Measurements from ENCODE around the gene USP25.
A peak's percentile ranks its signal among the peaks of the same experiment; 100 is the strongest.

USP25 gene, protein sequence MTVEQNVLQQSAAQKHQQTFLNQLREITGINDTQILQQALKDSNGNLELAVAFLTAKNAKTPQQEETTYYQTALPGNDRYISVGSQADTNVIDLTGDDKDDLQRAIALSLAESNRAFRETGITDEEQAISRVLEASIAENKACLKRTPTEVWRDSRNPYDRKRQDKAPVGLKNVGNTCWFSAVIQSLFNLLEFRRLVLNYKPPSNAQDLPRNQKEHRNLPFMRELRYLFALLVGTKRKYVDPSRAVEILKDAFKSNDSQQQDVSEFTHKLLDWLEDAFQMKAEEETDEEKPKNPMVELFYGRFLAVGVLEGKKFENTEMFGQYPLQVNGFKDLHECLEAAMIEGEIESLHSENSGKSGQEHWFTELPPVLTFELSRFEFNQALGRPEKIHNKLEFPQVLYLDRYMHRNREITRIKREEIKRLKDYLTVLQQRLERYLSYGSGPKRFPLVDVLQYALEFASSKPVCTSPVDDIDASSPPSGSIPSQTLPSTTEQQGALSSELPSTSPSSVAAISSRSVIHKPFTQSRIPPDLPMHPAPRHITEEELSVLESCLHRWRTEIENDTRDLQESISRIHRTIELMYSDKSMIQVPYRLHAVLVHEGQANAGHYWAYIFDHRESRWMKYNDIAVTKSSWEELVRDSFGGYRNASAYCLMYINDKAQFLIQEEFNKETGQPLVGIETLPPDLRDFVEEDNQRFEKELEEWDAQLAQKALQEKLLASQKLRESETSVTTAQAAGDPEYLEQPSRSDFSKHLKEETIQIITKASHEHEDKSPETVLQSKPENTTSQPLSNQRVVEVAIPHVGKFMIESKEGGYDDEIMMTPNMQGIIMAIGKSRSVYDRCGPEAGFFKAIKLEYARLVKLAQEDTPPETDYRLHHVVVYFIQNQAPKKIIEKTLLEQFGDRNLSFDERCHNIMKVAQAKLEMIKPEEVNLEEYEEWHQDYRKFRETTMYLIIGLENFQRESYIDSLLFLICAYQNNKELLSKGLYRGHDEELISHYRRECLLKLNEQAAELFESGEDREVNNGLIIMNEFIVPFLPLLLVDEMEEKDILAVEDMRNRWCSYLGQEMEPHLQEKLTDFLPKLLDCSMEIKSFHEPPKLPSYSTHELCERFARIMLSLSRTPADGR

DNA sequence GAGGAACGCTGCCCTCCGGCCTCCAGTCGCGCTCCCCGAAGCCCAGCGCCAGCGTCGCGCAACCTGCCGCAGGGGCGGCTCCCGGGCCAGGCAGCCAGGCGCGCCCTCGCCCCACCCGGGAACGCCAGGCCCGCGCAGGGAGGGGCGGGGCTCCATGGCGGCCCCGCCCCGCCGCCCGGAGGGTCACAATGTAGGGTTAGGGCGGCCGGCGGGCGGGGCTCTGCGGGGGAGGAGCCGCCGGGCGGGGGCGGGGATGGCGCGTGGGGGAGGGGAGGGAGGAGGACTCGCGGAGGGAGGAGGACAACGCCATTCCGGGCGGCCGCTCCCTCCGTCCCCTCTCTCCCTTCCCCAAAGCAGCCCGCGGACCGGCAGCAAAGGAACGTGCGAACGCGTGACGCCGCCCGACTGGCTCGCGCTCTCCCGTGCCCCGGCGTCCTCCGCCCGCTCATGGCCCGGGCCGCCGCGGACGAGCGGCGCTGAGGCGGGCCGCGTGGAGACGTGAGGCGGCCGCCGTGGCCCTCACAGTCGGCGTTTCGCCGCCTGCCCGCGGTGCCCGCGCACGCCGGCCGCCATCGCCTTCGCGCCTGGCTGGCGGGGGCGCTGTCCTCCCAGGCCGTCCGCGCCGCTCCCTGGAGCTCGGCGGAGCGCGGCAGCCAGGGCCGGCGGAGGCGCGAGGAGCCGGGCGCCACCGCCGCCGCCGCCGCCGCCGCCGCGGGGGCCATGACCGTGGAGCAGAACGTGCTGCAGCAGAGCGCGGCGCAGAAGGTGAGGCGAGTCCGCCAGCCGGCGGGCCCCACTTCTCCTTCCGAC, at the start of gene USP25:
USP25 (plus strand) TSS at position 309 of the 810 bp plus-strand sequence; CDS start at position 721, 412 bp downstream.
- peak; percentile 75 for DNase-seq

DNA sequence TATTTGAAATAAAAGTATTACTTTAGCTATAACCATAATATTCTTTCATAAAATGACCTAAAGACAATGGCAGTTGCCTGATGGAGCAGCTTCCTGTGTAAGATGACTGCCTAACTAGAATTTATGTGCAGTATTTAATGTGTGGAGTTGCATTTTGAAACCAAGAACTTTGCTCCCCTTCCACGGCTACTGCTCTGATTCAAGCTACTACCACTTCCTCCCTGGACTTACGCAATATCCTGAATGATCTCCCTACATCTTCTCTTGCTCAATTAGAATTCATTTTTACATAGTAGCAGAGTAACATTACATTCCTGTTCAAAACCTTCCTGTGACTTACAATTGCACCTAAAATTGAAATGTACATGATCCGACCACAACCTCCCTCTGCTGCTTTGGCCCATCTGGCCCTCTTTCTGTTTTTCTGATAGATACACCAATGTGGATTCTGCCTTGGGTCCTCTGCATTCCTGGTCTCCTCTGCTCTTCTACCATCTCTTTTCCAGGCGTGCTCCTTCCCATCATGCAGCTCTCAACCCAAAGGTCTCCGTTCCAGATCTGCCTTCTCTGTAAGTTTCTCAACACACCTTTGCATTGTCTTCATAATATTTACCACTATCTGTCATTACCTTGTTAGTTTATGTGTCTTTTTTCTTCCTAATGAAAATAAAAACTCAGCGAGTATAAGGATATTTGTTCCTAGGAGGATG, 47.4 kb upstream of the USP25 start:
- DNase-seq, result no peak

DNA sequence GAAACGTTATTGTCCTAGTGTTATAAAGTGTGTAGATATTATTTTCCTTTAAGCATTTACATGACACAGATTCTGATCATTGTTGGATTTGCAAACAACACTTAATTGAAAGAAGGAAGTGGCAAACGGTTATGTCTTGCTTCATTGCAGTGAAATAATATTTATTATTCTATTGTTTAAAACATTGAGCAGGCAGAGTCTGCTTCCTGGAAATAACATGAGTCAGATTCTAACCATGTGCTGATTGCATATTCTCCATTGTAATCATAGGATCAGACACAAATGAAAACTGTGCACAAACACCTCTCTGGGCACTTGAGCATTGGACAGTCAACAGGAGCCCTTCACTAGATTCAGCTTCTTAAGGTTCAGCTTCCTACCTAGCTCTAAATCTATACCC, 46.8 kb upstream of the USP25 start:
- peak; percentile 69 for DNase-seq

DNA sequence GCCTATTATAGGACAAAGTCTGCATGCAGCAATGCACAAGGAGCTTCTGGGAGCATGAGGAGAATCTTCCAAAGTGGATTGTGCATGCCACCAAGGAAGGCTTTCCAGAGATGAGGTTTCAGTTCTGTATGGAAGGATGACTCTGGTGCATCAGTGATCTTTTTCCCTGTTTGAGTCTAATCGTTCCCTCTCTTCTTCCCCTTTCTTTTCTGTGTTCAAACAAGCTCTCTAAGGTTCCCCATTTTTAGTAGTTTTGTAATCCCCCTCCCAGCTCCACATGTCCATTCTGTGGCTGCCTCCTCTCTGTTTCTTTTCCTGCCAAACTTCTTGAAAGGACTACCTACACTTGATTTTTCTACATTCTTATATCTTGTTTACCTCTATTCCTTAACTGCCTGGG, 43.3 kb upstream of the USP25 start:
- no peak for DNase-seq

DNA sequence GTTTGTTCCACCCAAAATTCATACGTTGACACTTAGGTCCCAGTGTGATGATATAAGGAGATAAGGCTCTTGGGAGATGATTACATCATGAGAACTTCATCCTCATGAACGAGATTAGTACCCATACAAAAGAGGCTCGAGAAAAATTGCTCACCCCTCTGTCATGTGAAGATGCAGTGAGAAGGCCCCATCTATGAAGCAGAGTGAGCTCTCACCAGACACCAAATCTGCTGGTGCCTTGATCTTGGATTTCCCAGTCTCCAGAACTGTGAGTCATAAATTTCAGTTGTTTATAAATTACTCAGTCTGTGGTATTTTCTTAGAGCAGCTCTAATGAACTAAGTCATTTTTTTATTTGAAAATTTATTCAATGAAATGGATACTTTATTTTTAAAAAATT, 42.6 kb upstream of the USP25 start:
- no peak for DNase-seq

DNA sequence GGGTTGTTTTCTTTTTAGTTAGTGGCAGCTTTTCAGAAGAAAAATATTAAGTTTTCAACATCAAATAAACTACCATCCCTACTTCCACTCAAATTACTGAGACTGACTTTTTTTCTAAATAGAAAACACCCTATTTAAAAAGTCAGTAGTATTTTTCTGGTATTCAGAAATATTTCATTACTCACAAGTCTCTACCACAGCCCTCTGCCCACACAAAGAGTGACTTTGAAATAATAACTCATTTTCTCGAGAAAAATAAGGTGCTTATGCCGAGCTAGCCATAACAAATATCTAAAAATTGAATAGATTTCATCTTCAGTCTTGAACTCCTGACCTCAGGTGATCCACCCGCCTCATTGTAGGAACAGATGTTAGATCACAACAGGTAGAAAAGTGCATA, 41.8 kb upstream of the USP25 start:
- no peak for DNase-seq

DNA sequence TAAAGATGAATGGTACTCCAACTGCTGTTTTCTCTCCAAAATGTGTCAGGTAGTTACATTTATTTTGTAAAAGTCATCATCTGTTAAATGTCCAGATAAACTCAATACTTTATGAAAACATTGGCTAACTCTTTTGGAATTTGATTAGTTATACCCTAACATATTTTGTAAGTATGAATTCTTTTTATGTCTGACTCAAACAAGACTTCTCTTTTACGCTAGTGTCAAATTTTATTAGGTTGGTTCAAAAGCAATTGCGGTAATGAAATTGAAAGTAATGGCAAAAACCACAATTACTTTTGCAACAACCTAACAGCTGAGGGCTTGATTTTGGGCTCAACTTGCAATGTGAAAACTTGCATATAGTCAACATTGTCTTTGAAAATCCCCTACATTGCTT, 41.0 kb upstream of the USP25 start:
- no peak for DNase-seq

DNA sequence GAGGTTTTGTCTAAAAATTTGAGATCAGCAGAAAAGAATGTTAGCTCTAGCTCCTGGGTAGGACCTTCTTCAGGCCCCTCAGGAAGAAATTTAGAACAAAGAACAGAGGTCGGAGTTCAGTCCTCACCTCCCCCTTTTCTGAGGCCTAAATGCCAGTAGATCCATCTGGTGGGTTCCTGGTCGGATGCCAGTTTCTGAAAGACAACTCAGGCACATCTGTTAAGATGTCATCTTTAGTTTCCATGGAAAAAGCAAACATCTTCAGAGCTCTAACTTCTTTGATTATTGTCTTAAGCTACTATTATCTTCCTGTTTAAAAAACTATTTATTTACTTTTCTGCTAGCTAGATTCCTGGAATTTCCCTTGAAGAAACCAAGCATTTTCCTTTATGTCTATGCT, 37.1 kb upstream of the USP25 start:
- no peak for DNase-seq

DNA sequence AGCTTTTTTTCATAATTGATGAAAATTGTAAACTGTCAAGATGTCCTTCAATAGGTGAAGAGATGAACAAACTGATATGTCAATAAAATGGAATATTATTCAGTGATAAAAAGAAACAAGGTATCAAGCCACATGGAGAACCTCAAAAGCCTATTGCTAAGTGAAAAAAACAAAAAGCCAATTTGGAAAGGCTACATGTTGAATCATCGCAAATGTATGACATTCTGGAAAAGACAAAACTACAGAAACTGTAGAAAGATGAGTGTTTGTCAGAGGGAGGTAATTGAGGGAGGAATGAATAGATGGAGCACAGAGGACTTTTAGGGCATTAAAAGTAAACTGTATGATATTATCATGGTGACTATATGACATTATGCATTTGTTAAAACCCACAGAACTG, 34.5 kb upstream of the USP25 start:
- DNase-seq, result no peak

DNA sequence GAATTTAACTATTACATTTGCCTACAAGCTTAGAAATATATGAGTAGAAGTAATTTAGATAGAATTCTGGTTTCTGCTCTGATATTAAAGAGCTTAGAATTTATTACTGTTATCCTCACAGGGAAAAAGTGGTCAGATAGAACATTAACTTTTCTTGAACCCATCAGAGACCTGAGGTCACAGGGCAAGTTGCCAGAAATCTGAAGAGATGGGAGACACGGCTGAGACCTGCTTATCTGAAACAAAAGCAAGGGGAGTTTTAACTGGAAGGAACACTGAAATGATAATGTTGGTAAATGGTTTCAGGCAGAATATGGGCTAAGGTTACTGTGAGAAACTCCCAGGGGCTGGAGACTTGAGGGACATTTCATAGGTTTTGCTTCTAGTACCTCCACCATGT, 28.0 kb upstream of the USP25 start:
- DNase-seq, result no peak

DNA sequence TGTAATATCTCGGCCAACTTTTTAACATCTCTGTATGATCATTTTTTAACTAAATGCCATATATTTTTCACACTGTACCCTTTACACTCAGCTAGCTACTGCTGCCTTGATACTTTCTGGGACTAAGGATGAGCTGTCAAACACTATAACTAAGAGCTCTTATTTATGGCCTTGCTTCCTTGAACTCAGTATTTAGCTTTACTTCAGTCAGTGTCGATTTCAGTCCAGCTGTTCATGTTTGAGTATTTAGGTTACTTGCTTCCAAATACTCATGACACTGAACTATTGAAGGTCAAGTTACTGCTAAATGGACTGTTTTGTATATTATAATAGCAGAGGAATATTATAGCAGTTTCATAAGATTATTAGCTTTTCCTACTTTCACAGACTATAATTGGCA, 25.9 kb upstream of the USP25 start:
- DNase-seq, result no peak

DNA sequence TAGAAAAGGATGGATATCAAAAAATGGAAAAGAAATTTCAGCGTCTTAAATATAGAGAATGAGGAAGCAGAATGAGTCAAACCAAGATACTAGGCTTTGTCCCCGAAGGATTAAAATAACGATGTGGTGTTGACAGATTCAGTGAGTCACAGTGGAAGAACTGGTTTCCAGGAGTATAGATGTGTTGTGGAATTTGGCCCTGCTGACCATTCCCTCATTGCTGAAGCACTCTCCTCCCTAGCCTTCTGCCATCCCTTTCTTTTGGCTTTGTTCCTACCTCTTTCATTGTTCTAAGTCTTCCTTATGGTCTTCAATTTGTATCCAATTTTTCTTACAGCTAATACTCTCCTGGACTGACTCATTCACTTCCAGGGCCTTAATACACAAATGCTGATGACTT, 23.1 kb upstream of the USP25 start:
- DNase-seq, result no peak

DNA sequence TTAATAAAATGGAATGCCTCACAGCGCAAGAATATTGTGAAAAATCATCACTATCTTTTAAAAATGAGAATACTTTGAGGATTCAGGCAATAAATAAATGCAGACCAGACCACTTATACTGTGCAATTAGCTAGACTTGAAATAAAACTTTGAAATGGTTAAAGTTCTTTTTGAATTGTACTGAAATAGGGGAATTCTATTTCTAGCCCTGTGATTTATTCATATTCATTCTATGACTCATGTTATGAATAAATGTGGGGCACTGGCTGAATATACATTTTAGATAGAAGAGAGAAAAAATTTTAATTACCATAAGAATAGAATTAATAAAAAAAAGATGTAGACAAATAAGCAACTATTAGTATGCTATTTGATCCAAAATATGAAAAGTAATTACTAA, 16.4 kb upstream of the USP25 start:
- DNase-seq, result no peak

DNA sequence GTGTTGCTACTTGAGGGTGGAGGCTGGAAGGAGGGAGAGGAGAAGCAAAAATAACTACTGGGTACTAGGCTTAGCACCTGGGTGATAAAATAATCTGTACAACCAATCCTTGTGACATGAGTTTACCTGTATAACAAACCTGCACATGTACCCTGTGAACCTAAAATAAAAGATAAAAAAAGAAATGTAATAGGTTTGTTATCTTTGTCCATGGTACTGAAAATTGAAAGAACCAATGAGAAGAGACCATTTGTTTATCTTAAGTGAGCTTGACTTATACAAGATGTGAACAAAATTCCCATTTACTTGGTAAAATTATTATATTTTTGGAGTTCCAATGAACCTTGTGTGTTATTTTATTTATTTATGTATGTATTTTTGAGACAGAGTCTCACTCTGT, 11.1 kb upstream of the USP25 start:
- no peak for DNase-seq

DNA sequence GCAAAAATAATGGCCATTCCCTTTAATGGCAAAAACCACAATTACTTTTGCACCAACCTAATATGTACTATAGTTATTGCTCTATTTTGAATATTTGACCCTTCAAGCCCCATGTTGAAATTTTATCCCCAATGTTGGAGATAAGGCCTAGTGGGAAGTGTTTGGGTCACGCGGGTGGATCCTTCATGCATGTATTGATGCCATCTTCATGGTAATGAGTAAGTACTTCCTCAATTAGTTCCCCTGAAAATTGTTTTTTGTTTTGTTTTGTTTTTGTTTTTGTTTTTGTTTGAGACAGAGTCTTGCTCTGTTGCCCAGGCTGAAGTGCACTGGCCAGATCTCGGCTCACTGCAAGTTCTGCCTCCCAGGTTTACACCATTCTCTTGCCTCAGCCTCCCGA, 9.8 kb upstream of the USP25 start:
- no peak for DNase-seq

DNA sequence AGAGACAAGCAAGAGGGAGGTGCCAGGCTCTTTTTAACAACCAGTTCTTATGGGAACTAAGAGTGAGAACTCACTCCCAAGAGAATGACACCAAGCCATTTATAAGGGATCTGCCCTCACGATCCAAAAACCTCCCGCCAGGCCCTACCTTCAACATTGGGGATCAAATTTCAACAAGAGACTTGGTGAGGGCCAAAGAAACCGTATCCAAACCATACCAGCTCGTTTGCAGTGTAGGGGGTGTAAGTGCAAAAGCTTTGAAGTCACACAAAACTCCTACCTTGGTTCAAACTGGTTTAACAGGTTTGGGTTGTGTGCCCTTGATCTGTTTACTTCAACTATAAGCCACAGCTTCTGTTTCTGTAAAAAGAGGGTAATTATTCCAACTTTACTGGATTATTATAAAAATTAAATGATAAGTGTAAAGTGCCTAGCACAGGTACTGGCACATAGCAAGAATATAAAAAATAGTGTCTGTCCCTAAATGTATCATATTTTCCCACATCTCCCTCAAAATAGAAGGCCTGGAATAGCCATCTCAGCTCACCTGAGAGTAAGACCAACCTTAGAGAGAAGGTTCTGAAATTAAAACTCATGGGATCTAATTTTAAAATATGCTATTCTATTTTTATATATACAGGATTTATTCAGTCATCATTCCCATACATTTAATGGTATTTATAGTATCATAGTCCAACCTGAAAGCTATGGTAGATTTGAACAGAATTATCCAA, 7.0 kb upstream of the USP25 start:
- peak; percentile 9 for DNase-seq

DNA sequence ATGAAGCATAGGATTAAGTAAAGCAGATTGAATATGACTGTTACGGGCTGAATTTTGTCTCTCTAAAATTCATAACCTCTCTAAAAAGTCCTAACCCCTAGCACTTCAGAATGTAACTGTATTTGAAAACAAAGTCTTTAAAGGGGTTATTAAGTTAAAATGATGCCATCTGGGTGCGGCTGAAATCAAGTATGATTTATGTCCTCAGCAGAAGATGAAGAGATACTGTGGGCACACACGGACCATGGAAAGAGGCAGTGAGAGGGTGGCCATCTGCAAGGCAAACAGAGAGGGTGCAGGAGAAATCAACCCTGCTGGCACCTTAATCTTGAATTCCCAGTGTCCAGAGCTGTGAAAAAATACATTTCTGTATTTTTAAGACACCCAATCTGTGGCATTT, 3.8 kb upstream of the USP25 start:
- no peak for DNase-seq

DNA sequence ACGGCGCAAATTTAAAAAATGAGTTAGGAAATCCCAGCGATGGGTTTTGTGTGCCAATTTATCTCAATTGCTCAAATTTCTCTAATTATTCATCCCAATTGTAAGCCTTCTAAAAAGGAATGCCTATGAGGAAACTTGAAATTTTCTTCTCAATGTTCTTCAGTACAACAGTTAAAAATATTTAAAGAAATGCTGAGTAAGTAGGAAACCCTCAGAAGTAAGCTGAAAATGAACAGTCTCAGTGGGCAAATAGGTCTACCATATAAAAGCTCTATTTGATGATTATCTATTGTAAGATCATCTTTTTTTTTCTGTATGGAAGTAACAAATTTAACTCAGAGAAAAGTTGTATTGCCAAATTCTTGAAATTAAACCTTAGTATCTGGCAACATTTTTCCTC, 1.7 kb upstream of the USP25 start:
- DNase-seq, result no peak

DNA sequence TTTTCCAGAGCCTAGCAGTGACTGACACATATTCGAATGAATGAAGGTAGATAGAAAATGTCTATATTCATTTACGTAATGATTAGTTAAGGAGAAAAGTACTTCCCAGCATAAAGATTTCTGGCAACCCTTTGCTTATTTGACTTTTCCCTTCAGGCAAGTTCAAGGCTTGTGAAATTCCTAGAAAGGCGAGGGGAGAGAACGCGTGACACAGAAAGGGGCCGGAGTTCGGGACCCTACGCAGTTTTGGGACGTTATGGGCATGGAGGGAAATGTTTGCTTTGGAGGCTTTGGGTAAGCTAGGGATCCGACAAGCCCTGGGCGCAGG, 472 bp upstream of the USP25 start:
- DNase-seq, result no peak

DNA sequence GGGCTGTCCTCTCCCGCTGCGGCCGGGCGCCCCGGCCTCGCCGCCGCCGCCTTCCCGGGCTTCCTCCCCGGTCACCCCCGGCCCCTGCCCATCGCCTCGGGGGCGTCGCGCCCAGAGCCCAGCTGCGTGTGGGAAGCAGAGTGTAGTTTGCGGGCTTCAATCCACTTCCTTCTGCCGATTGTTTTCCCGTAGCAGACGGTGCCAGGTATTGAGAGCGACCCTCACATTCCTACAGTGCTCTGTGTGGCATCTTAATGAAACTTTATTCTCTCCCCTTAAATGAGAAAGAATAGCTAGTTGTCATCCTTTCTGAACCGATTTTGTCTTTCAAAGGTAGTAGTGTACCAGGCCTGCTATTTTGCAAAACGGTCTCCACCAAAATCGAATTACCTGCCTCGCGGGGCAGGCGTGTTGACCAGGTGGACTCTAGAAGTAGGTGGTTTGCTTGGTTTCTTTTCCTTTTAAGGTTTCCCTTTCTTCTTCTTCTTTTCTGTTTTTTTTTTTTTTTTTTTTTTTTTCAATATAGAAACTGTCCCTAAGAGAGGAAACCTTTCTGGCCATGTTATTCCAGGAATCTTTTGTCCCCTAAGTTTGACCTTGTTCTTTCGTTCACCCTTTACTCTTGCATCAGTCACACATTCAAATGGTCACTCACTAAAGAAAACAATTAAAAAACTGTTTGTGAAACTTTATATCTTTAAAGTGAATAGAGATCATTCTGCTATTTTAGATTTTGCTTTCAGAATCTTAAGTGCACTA, 881 bp downstream of the USP25 start:
- DNase-seq, result peak; percentile 42

DNA sequence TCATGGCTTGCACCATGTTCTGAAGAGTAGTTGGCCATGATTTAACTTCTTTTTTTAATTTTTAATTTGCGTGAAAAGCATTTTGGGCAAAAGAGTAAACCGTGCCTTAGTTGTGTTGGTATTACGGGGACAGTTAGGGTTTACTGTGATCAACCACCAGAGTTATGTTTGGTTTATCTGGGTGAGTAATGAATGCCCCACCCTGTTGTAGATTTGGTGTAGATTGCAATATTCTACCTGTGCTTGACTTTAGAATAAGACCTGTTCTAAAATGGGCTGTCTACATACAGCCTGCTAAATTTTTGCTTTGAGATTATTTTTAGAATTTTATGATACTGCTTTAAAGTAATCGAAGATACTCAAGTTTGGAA, 1.4 kb downstream of the USP25 start:
- no peak for DNase-seq
